ENCODE data around the gene PDE11A. TPM values are rescaled to one million over a fixed set of nuclear protein-coding genes. Genes with fewer than 3 reads are reported as not detected.

The PDE11A gene
- total and polyA plus RNA-seq, 10 donors = 0.02 to 1.2 (median 0.22) TPM; not detected in 3

- Histone ChIP-seq H3K36me3 (no peaks in the 10 kb centered on the region), H3K27ac (peak overlapping the region; percentile 90 to 99 (median 97)), H3K9me3 (peaks cover 0 to 5% (median 0%) of the 10 kb centered on the region in 8 donors), H3K4me1 (peaks cover 0 to 14% (median 11%) of the 10 kb centered on the region in 6 donors), H3K4me3 (peak overlapping the region; percentile 72 to 96 (median 76)), H3K27me3 (replicated peaks in 1 of 7) (no peaks in the 10 kb centered on the region)
- TF ChIP-seq POLR2A (IDR thresholded peaks at IDR 0.05) (no peak), POLR2AphosphoS5 (IDR thresholded peaks at IDR 0.05) (peak; percentile 88 to 92 (median 92)), CTCF (IDR thresholded peaks at IDR 0.05 in 8 of 11, conservative IDR thresholded peaks at IDR 0.05 in 3 of 11) (peak in 1 of 11 experiments; percentile 5)
- WGBS, 5 donors = 4 to 8% (median 5%) methylated on average over 32 to 76 of the region's 76 CpGs
- DNase-seq = peak; percentile 97
- intact Hi-C loops (cut with DNase I; ENCODE audit: low total_unique reads) = no loop called here
Observed at GRCh38 chr2:177618255-177619253, 454.0 kb downstream of the PDE11A start.

GRCh38 chr2:177617849-177618248 lies 454.7 kb downstream of the PDE11A start:
- Histone ChIP-seq H3K27me3 (replicated peaks in 1 of 7) (no peaks in the 10 kb centered on the region), H3K36me3 (no peaks in the 10 kb centered on the region), H3K4me1 (peaks cover 0 to 14% (median 11%) of the 10 kb centered on the region in 6 donors), H3K27ac (peak overlapping the region in 6 of 8 donors; percentile 90 to 99 (median 97)), H3K4me3 (peak overlapping the region; percentile 72 to 96 (median 76)), H3K9me3 (peaks cover 0 to 5% (median 0%) of the 10 kb centered on the region in 8 donors)
- WGBS, 5 donors = 91 to 96% (median 93%) methylated on average over 9 of the region's 9 CpGs
- no peak for DNase-seq
- intact Hi-C loops (cut with DNase I; ENCODE audit: low total_unique reads) = no loop called here
- no peak for TF ChIP-seq CTCF (IDR thresholded peaks at IDR 0.05 in 8 of 11, conservative IDR thresholded peaks at IDR 0.05 in 3 of 11)
- no peak for TF ChIP-seq POLR2AphosphoS5 (IDR thresholded peaks at IDR 0.05)
- TF ChIP-seq POLR2A (IDR thresholded peaks at IDR 0.05) = no peak

- whole genome bisulfite sequencing, 5 donors = 56 to 92% (median 85%) methylated on average over 2 to 3 of the region's 3 CpGs
Observed at GRCh38 chr2:177616731-177617130, 455.8 kb downstream of the PDE11A start.

More at GRCh38 chr2:177616731-177617130, 455.8 kb downstream of the PDE11A start:
- TF ChIP-seq POLR2A (IDR thresholded peaks at IDR 0.05) = no peak
- TF ChIP-seq CTCF (IDR thresholded peaks at IDR 0.05 in 8 of 11, conservative IDR thresholded peaks at IDR 0.05 in 3 of 11) = no peak
- no peak for TF ChIP-seq POLR2AphosphoS5 (IDR thresholded peaks at IDR 0.05)
- Histone ChIP-seq H3K27me3 (replicated peaks in 1 of 7) (no peaks in the 10 kb centered on the region), H3K4me3 (no peak overlapping the region), H3K27ac (no peak overlapping the region), H3K4me1 (peaks cover 0 to 14% (median 11%) of the 10 kb centered on the region in 6 donors), H3K36me3 (no peaks in the 10 kb centered on the region), H3K9me3 (peaks cover 0 to 5% (median 0%) of the 10 kb centered on the region in 8 donors)
- intact Hi-C loops (cut with DNase I; ENCODE audit: low total_unique reads) = no loop called here
- DNase-seq = no peak
